HepG2 (cell line): ENCODE data around the gene SLX9. TPM values are rescaled to one million over a fixed set of nuclear protein-coding genes. Genes with fewer than 3 reads are reported as not detected.

Source experiments
- ATAC-seq: fragments of 200-7000 bp; cut with Tn5 transposase; 3 replicates; pipeline ENCODE4 v1.9.1; 2020; ENCODE audit warnings: mild to moderate bottlenecking, moderate library complexity
- BruUV-seq: library from RNA; stranded (reverse); fragments of 400-500 nt; replicated peaks from 2 replicates; lab custom pipeline; 2021; lab: Mats Ljungman, UMichigan
- CTCF ChIA-PET: fragments of 300-600 bp; formaldehyde crosslinking; extraction: SDS; loops from one replicate; lab custom pipeline; 2021; ENCODE audit warnings: low total read pairs, inconsistent platforms, low intra/inter-chr PET ratio; lab: Yijun Ruan, JAX
- POLR2A ChIA-PET: fragments of 350-600 bp; sonication (Branson Sonifier 250); formaldehyde crosslinking; loops from one replicate; lab custom pipeline; 2020; ENCODE audit warnings: antibody characterized with exemption, inconsistent platforms; lab: Yijun Ruan, JAX
- DNase-seq: peaks from one replicate; pipeline ENCODE4 v3.0.0-alpha.2; 2015; ENCODE audit warnings: low spot score
- FAIRE-seq: peaks from 3 replicates; lab custom pipeline; 2011; peaks lifted over from hg19 to GRCh38; lab: Jason Lieb, UNC
- H2AFZ ChIP-seq: one replicate; pipeline ENCODE4 v1.6.1; 2011; ENCODE audit warnings: low read length, inconsistent platforms
- H3K27ac ChIP-seq: fragments of 300-600 bp; 3 replicates; pipeline ENCODE4 v1.8.0; 2011; ENCODE audit warnings: mixed run types, mild to moderate bottlenecking, mixed read lengths, low read length, inconsistent platforms; ENCODE audit not compliant: insufficient read depth; ENCODE audit errors: extremely low read length
- H3K27me3 ChIP-seq, 2 experiments: fragments of 200-600 bp in 1 of 2; 2 replicates in 1 of 2; 3 replicates in 1 of 2; pipeline versions ENCODE4 v1.6.0 to v1.8.0; 2011; ENCODE audit warnings: low read length in 2 of 2, mild to moderate bottlenecking in 2 of 2, moderate library complexity in 2 of 2, inconsistent platforms in 1 of 2; ENCODE audit not compliant: insufficient read depth in 2 of 2, control insufficient read depth in 1 of 2
- H3K36me3 ChIP-seq, 2 experiments: fragments of 200-600 bp in 1 of 2; replicated peaks in 1 of 2; 2 replicates in 1 of 2; 3 replicates in 1 of 2; pipeline versions ENCODE4 v1.5.1 to v1.8.0; 2011; ENCODE audit warnings: low read length in 2 of 2, inconsistent platforms in 1 of 2; ENCODE audit not compliant: insufficient read depth in 2 of 2, control insufficient read depth in 1 of 2
- H3K4me1 ChIP-seq: 2 replicates; pipeline ENCODE4 v1.5.1; 2012; ENCODE audit warnings: low read length, inconsistent platforms; ENCODE audit not compliant: insufficient read depth
- H3K4me2 ChIP-seq: 2 replicates; pipeline ENCODE4 v1.6.0; 2011; ENCODE audit warnings: low read depth, low read length, inconsistent platforms
- H3K4me3 ChIP-seq, 3 experiments: fragments of 200-600 bp in 1 of 3; sonication (generic), shearing (Covaris generic) in 1 of 3; replicated peaks in 1 of 3; 2 replicates each; pipeline ENCODE4 v1.5.1; 2011 to 2016; ENCODE audit warnings: low read length in 3 of 3, inconsistent platforms in 2 of 3, low read depth in 2 of 3, mild to moderate bottlenecking in 2 of 3, control low read depth in 1 of 3, mixed read lengths in 1 of 3; ENCODE audit not compliant: insufficient read depth in 1 of 3
- H3K79me2 ChIP-seq: one replicate; pipeline ENCODE4 v1.6.1; 2011; ENCODE audit warnings: low read length, inconsistent platforms; ENCODE audit not compliant: insufficient read depth
- H3K9ac ChIP-seq: 2 replicates; pipeline ENCODE4 v1.6.0; 2011; ENCODE audit warnings: mild to moderate bottlenecking, low read depth, low read length, inconsistent platforms; ENCODE audit not compliant: insufficient read depth
- H3K9me3 ChIP-seq: 2 replicates; pipeline ENCODE4 v1.5.1; 2012; ENCODE audit warnings: mild to moderate bottlenecking, low read length
- H4K20me1 ChIP-seq: 2 replicates; pipeline ENCODE4 v1.6.0; 2011; ENCODE audit warnings: inconsistent platforms, mild to moderate bottlenecking, low read length, moderate library complexity; ENCODE audit not compliant: insufficient read depth
- CHD2 ChIP-seq: IDR thresholded peaks from 2 replicates; pipeline ENCODE4 v1.6.1; 2011; ENCODE audit warnings: low read depth, low read length, improper control_type of control experiment
- CTCF ChIP-seq: sonication (generic); formaldehyde crosslinking; IDR thresholded peaks from 2 replicates; pipeline ENCODE4 v1.5.0; 2020; ENCODE audit warnings: mild to moderate bottlenecking, missing genetic modification reagents, moderate library complexity
- GZF1 ChIP-seq: sonication (generic); formaldehyde crosslinking; IDR thresholded peaks from 2 replicates; pipeline ENCODE4 v1.5.1; 2020; ENCODE audit warnings: mild to moderate bottlenecking, missing genetic modification reagents
- HNRNPL ChIP-seq: fragments of 200-400 bp; formaldehyde crosslinking; IDR thresholded peaks from 2 replicates; pipeline ENCODE4 v1.6.1; 2017; ENCODE audit warnings: mild to moderate bottlenecking, low read depth, low read length
- MEF2D ChIP-seq: sonication (generic); formaldehyde crosslinking; IDR thresholded peaks from 2 replicates; pipeline ENCODE4 v1.5.1; 2020; ENCODE audit warnings: mild to moderate bottlenecking, missing genetic modification reagents
- SNAI1 ChIP-seq: sonication (generic); formaldehyde crosslinking; IDR thresholded peaks from 2 replicates; pipeline ENCODE4 v1.5.0; 2020; ENCODE audit warnings: mild to moderate bottlenecking, missing genetic modification reagents, borderline replicate concordance
- SNAPC2 ChIP-seq: sonication (generic); formaldehyde crosslinking; IDR thresholded peaks from 2 replicates; pipeline ENCODE4 v1.8.1; 2022; ENCODE audit warnings: mild to moderate bottlenecking, missing genetic modification reagents
- SOX13 ChIP-seq, 3 experiments: fragments of 450-650 bp in 1 of 3; sonication (generic) in 1 of 3; formaldehyde crosslinking in 1 of 3; IDR thresholded peaks in 2 of 3; conservative IDR thresholded peaks in 1 of 3; 2 replicates each; pipeline versions ENCODE4 v1.5.0 to v1.6.1; 2016 to 2020; ENCODE audit warnings: antibody characterized with exemption in 1 of 3, mild to moderate bottlenecking in 1 of 3, missing compliant biosample characterization in 1 of 3, missing genetic modification reagents in 1 of 3, moderate library complexity in 1 of 3
- ZNF10 ChIP-seq: sonication (generic); formaldehyde crosslinking; IDR thresholded peaks from 2 replicates; pipeline ENCODE4 v1.4.0; 2020; ENCODE audit warnings: mild to moderate bottlenecking, low read depth, missing genetic modification reagents, borderline replicate concordance
- ZNF441 ChIP-seq: sonication (generic); formaldehyde crosslinking; IDR thresholded peaks from 2 replicates; pipeline ENCODE4 v1.7.0; 2021; ENCODE audit warnings: missing genetic modification reagents, borderline replicate concordance
- ZNF891 ChIP-seq: sonication (generic); formaldehyde crosslinking; IDR thresholded peaks from 2 replicates; pipeline ENCODE4 v1.5.0; 2020; ENCODE audit warnings: mild to moderate bottlenecking, missing genetic modification reagents
- whole genome bisulfite sequencing: methylation state at CpG from one replicate; pipeline ENCODE4 v1.1.6; 2017; ENCODE audit warnings: low lambda C conversion rate; 5-methylcytosine and 5-hydroxymethylcytosine counted together
- in situ Hi-C: cut with HindIII; loops from 2 replicates; pipeline ENCODE4 v1.10.0; 2017; ENCODE audit warnings: low pct_unique_long_range_greater_than_20kb; ENCODE audit not compliant: extremely low pct_ligation_motif_present
- intact Hi-C: fragments of 100-400 bp; cut with micrococcal nuclease; formaldehyde crosslinking; loops from one replicate; pipeline ENCODE4 v1.10.0; 2022; ENCODE audit not compliant: unreplicated experiment
- polyA plus RNA-seq, 8 experiments: library from polyadenylated mRNA; depleted of rRNA in 3 of 8; stranded (reverse) in 7 of 8; unstranded in 1 of 8; fragments of >200 nt; fragmentation: Illumina TruSeq in 4 of 8; extraction: Trizol in 4 of 8; gene quantifications; 2 replicates each; pipeline versions ENCODE4 v1.2.1 to v1.2.3, GENCODE V29; 2011 to 2016; ENCODE audit warnings: low read depth in 4 of 8, missing spikeins in 1 of 8, mixed read lengths in 1 of 8; ENCODE audit not compliant: insufficient read depth in 1 of 8
- total RNA-seq, 5 experiments: library from RNA; depleted of rRNA; stranded (reverse); fragments of >200 nt; fragmentation: Illumina TruSeq; extraction: Trizol; gene quantifications; 2 replicates each; pipeline ENCODE4 v1.2.3, GENCODE V29; 2016; ENCODE audit warnings: low read depth in 1 of 5
- TF ChIP-seq, protein P1 (sequence below): sonication (generic); formaldehyde crosslinking; IDR thresholded peaks from 2 replicates; pipeline ENCODE4 v1.4.0; 2020; ENCODE audit warnings: mild to moderate bottlenecking, missing genetic modification reagents
- TF ChIP-seq, protein P2 (sequence below): IDR thresholded peaks from 2 replicates; pipeline ENCODE4 v1.6.1; 2012; ENCODE audit warnings: inconsistent platforms
- TF ChIP-seq, protein P3 (sequence below): sonication (generic); formaldehyde crosslinking; IDR thresholded peaks from 2 replicates; pipeline ENCODE4 v1.5.0; 2020; ENCODE audit warnings: mild to moderate bottlenecking, missing genetic modification reagents

SLX9 gene
- total and polyA plus RNA-seq, 2 of the 13 experiments (the other 11 are each of a cell fraction or from before 2014, with no cell fraction given), result 21.0 to 47.1 TPM

DNA sequence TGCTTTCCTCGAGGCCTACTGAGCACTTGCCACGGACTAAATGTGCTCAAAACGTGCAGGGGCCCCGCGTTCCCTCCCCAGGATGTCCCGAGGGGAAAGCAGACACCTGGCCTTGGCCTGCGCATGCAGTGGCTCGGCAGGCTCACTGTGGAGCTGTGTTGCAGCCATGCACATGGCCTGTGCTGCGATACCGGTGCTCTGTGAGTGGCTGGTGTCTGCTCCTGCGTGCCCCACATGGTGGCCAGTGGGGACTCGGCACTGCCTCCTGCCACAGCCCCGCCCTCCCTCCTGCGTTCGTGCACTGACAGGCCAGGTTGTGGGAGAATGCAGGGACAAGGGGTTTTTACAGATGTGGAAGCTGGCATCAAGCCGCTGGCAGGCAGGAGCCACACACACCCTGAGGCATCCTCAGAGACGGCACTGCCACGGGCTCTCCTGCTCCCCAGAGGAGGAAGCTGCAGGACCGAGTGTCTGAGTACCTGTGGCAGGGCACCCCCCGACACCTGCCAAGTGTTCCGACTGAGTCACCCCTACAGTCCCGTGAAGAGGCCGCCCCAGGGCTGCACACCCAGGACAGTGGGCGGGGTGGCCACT, 49.4 kb upstream of the SLX9 start (continued):
- TF ChIP-seq, protein P1, sequence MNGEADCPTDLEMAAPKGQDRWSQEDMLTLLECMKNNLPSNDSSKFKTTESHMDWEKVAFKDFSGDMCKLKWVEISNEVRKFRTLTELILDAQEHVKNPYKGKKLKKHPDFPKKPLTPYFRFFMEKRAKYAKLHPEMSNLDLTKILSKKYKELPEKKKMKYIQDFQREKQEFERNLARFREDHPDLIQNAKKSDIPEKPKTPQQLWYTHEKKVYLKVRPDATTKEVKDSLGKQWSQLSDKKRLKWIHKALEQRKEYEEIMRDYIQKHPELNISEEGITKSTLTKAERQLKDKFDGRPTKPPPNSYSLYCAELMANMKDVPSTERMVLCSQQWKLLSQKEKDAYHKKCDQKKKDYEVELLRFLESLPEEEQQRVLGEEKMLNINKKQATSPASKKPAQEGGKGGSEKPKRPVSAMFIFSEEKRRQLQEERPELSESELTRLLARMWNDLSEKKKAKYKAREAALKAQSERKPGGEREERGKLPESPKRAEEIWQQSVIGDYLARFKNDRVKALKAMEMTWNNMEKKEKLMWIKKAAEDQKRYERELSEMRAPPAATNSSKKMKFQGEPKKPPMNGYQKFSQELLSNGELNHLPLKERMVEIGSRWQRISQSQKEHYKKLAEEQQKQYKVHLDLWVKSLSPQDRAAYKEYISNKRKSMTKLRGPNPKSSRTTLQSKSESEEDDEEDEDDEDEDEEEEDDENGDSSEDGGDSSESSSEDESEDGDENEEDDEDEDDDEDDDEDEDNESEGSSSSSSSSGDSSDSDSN (CRISPR knock-in tag), result peak; percentile 25; the same call in 1 of the 2 replicates
- no peak for TF ChIP-seq ZNF441
- 0 out of 2 replicates have a peak, but pooled peaks have one; percentile 48 for TF ChIP-seq HNRNPL
- TF ChIP-seq, protein P2, sequence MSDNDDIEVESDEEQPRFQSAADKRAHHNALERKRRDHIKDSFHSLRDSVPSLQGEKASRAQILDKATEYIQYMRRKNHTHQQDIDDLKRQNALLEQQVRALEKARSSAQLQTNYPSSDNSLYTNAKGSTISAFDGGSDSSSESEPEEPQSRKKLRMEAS, result peak; percentile 80
- TF ChIP-seq CTCF (CRISPR knock-in tag), result 0 out of 2 replicates have a peak, but pooled peaks have one; percentile 17
- TF ChIP-seq CHD2, result no peak
- TF ChIP-seq, all 625 proteins: peak for 18

GRCh38 chr21:44890961-44891541, 48.8 kb upstream of the SLX9 start:
- POLR2A ChIA-PET, result interaction anchor here (1.2 to 1.6 kb wide), 5 partner anchors 13 to 23 kb away, joined by 3 to 5 read pairs (median 3); partner anchors contain the start of gene PTTG1IP
- no peak for ATAC-seq
- 62% methylated on average over 3 of the region's 9 CpGs for WGBS
- no peak for TF ChIP-seq SNAPC2 (CRISPR knock-in tag)
- TF ChIP-seq ZNF891 (CRISPR knock-in tag), result no peak
- TF ChIP-seq ZNF10 (CRISPR knock-in tag), result no peak
- no peak for TF ChIP-seq MEF2D (CRISPR knock-in tag)
- TF ChIP-seq SOX13 (IDR thresholded peaks at IDR 0.05), result no peak
- no peak for TF ChIP-seq SOX13 (CRISPR knock-in tag; conservative IDR thresholded peaks at IDR 0.05 in 1 of 2, IDR thresholded peaks at IDR 0.05 in 1 of 2)
- no peak for TF ChIP-seq GZF1
- TF ChIP-seq, protein P3, sequence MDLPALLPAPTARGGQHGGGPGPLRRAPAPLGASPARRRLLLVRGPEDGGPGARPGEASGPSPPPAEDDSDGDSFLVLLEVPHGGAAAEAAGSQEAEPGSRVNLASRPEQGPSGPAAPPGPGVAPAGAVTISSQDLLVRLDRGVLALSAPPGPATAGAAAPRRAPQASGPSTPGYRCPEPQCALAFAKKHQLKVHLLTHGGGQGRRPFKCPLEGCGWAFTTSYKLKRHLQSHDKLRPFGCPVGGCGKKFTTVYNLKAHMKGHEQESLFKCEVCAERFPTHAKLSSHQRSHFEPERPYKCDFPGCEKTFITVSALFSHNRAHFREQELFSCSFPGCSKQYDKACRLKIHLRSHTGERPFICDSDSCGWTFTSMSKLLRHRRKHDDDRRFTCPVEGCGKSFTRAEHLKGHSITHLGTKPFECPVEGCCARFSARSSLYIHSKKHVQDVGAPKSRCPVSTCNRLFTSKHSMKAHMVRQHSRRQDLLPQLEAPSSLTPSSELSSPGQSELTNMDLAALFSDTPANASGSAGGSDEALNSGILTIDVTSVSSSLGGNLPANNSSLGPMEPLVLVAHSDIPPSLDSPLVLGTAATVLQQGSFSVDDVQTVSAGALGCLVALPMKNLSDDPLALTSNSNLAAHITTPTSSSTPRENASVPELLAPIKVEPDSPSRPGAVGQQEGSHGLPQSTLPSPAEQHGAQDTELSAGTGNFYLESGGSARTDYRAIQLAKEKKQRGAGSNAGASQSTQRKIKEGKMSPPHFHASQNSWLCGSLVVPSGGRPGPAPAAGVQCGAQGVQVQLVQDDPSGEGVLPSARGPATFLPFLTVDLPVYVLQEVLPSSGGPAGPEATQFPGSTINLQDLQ, result no peak
- no peak for TF ChIP-seq SNAI1 (CRISPR knock-in tag)

More at GRCh38 chr21:44890961-44891541, 48.8 kb upstream of the SLX9 start:
- Histone ChIP-seq H3K27me3 (peaks cover 3 to 7% of the 10 kb centered on the region in 2 experiments; a peak in 2 of 5 replicates), H2AFZ (no peak overlapping the region), H3K79me2 (no peaks in the 10 kb centered on the region), H3K4me1 (peaks cover 78% of the 10 kb centered on the region), H3K9me3 (no peaks in the 10 kb centered on the region), H3K27ac (no peak overlapping the region), H3K4me2 (peak overlapping the region; percentile 26; the same call in 1 of the 2 replicates), H3K9ac (no peak overlapping the region), H3K36me3 (no peaks in the 10 kb centered on the region; a peak in 1 of 5 replicates), H4K20me1 (no peaks in the 10 kb centered on the region), H3K4me3 (no peak overlapping the region; a peak in 1 of 6 replicates)
- in situ Hi-C loops (no loop called here), intact Hi-C loops (loop anchor here (5.0 kb wide), 1 partner anchor 89 kb away; the partner anchor contains the start of gene UBE2G2)
- CTCF ChIA-PET, result no interaction called here
- BruUV-seq, result no TSS peak
- DNase-seq (no peak), FAIRE-seq (no peak)
